ENCODE measurements around the gene MAMLD1.

MAMLD1 gene

DNA sequence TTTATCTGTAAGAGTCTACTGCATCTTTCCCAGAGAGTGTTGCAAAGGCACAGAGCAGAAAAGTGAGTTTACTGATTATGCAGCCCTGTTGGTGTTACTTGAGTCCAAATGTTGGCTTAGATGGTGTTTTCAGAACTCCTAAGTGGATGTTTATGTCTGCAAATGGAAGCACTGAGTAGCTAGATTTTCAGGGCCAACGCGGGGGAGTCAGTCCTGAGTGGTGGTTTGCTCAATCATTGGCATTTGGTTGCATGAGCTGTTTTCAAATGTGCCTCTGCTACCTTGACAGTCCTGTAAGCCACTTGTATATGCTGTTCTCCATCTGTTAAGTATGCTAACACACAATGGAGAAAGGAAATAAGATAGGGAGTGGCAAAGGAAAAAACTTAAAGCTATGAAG, 45.4 kb downstream of the MAMLD1 start:
- Histone ChIP-seq H3K79me2 (ENCODE audit: insufficient read depth, low read length) (no peaks in the 10 kb centered on the region), H3K4me2 (ENCODE audit: low read length) (no peak overlapping the region), H3F3A (ENCODE audit: insufficient read depth, low read length) (no peaks in the 10 kb centered on the region), H3K9me2 (ENCODE audit: low read depth, low read length) (no peaks in the 10 kb centered on the region), H3K9ac (ENCODE audit: low read length) (no peak overlapping the region), H2AFZ (ENCODE audit: low read length) (no peak overlapping the region), H3K36me3 (ENCODE audit: insufficient read depth, low read length) (no peaks in the 10 kb centered on the region), H3K27me3 (ENCODE audit: insufficient read depth, low read length) (no peaks in the 10 kb centered on the region), H3K4me1 (ENCODE audit: insufficient read depth, low read length, severe bottlenecking) (no peaks in the 10 kb centered on the region), H4K20me1 (ENCODE audit: insufficient read depth, low read length) (no peaks in the 10 kb centered on the region), H3K4me3 (ENCODE audit: low read depth, low read length, poor library complexity, severe bottlenecking) (no peak overlapping the region), H3K9me3 (ENCODE audit: low read length) (no peaks in the 10 kb centered on the region), H3K27ac (ENCODE audit: low read depth, low read length, poor library complexity, severe bottlenecking) (no peak overlapping the region)
- TF ChIP-seq, protein P1, sequence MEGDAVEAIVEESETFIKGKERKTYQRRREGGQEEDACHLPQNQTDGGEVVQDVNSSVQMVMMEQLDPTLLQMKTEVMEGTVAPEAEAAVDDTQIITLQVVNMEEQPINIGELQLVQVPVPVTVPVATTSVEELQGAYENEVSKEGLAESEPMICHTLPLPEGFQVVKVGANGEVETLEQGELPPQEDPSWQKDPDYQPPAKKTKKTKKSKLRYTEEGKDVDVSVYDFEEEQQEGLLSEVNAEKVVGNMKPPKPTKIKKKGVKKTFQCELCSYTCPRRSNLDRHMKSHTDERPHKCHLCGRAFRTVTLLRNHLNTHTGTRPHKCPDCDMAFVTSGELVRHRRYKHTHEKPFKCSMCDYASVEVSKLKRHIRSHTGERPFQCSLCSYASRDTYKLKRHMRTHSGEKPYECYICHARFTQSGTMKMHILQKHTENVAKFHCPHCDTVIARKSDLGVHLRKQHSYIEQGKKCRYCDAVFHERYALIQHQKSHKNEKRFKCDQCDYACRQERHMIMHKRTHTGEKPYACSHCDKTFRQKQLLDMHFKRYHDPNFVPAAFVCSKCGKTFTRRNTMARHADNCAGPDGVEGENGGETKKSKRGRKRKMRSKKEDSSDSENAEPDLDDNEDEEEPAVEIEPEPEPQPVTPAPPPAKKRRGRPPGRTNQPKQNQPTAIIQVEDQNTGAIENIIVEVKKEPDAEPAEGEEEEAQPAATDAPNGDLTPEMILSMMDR (IDR thresholded peaks at IDR 0.05; ENCODE audit: low read length): no peak
- no peak for TF ChIP-seq EZH2 (IDR thresholded peaks at IDR 0.05; ENCODE audit: borderline replicate concordance, low read length)

DNA sequence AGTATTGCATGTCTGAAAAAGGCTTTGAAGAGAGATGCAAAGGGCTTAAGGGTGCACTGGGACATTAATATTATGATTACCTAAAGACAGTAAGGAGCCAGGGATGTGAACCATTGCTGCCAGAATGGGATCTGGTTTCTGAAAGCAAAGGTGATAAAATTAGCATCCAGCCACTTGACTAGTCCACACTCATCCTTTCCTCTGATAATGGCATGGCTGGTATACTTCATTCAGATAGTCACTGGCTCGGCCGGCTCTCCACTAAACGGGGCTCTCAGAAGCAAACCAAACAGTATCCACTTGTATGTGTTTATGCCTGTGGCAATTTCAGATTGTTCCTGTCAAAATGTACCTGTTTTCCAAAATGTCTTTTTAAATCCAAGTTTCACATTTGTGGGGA, 46.4 kb downstream of the MAMLD1 start:
- H3K79me2 ChIP-seq (ENCODE audit: insufficient read depth, low read length): no peaks in the 10 kb centered on the region
- TF ChIP-seq, protein P1 (IDR thresholded peaks at IDR 0.05; ENCODE audit: low read length): no peak
- no peak for TF ChIP-seq EZH2 (IDR thresholded peaks at IDR 0.05; ENCODE audit: borderline replicate concordance, low read length)

DNA sequence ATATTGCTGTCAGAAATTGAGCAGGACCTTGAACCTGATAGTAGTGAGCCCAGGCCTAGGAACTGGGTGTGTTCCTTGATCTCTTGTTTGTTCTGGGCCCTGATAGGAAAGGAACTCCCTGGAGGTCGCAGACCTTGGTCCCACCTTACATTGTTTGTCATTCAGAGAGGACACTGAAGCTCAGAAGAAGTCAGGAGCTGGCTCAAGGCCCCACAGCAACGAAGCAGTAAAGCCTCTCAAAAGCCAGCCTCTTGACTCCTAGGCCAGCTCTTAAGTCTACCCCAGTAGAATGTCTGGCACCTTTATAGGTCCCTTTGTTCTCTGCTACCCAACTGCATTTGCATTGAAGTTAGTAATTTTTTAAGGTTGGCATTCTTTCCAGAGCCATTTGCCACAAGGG, 46.8 kb downstream of the MAMLD1 start:
- no peak overlapping the region for H3K27ac ChIP-seq (ENCODE audit: low read depth, low read length, poor library complexity, severe bottlenecking)
- no peaks in the 10 kb centered on the region for H3K4me1 ChIP-seq (ENCODE audit: insufficient read depth, low read length, severe bottlenecking)
- H3K9me2 ChIP-seq (ENCODE audit: low read depth, low read length): no peaks in the 10 kb centered on the region
- H3K27me3 ChIP-seq (ENCODE audit: insufficient read depth, low read length): no peaks in the 10 kb centered on the region
- no peak overlapping the region for H3K9ac ChIP-seq (ENCODE audit: low read length)
- no peak overlapping the region for H3K4me2 ChIP-seq (ENCODE audit: low read length)
- H3K36me3 ChIP-seq (ENCODE audit: insufficient read depth, low read length): no peaks in the 10 kb centered on the region
- TF ChIP-seq, protein P1 (IDR thresholded peaks at IDR 0.05; ENCODE audit: low read length): no peak
- no peak for TF ChIP-seq EZH2 (IDR thresholded peaks at IDR 0.05; ENCODE audit: borderline replicate concordance, low read length)
- no peaks in the 10 kb centered on the region for H4K20me1 ChIP-seq (ENCODE audit: insufficient read depth, low read length)
- no peaks in the 10 kb centered on the region for H3K79me2 ChIP-seq (ENCODE audit: insufficient read depth, low read length)
- no peak overlapping the region for H3K4me3 ChIP-seq (ENCODE audit: low read depth, low read length, poor library complexity, severe bottlenecking)
- no peaks in the 10 kb centered on the region for H3F3A ChIP-seq (ENCODE audit: insufficient read depth, low read length)
- H2AFZ ChIP-seq (ENCODE audit: low read length): no peak overlapping the region
- no peaks in the 10 kb centered on the region for H3K9me3 ChIP-seq (ENCODE audit: low read length)

More for the DNA sequence above, 46.4 kb downstream of the MAMLD1 start:
- Histone ChIP-seq H2AFZ (ENCODE audit: low read length) (no peak overlapping the region), H4K20me1 (ENCODE audit: insufficient read depth, low read length) (no peaks in the 10 kb centered on the region), H3K9me2 (ENCODE audit: low read depth, low read length) (no peaks in the 10 kb centered on the region), H3K9ac (ENCODE audit: low read length) (no peak overlapping the region), H3K4me1 (ENCODE audit: insufficient read depth, low read length, severe bottlenecking) (no peaks in the 10 kb centered on the region), H3K27ac (ENCODE audit: low read depth, low read length, poor library complexity, severe bottlenecking) (no peak overlapping the region), H3K9me3 (ENCODE audit: low read length) (no peaks in the 10 kb centered on the region), H3K4me2 (ENCODE audit: low read length) (no peak overlapping the region), H3K4me3 (ENCODE audit: low read depth, low read length, poor library complexity, severe bottlenecking) (no peak overlapping the region), H3F3A (ENCODE audit: insufficient read depth, low read length) (no peaks in the 10 kb centered on the region), H3K36me3 (ENCODE audit: insufficient read depth, low read length) (no peaks in the 10 kb centered on the region), H3K27me3 (ENCODE audit: insufficient read depth, low read length) (no peaks in the 10 kb centered on the region)

All from OCI-LY1 (cell line).